K562 (cell line): ENCODE measurements around the gene FOXD2. TPM values are rescaled to one million over a fixed set of nuclear protein-coding genes. Genes with fewer than 3 reads are reported as not detected.

Source experiments
- ATAC-seq: fragments of 200-7000 bp; cut with Tn5 transposase; 3 replicates; pipeline ENCODE4 v1.9.1; 2020; ENCODE audit warnings: moderate library complexity
- BruUV-seq: library from RNA; stranded (reverse); fragments of 400-500 nt; replicated peaks from 2 replicates; lab custom pipeline; 2021; lab: Mats Ljungman, UMichigan
- CTCF ChIA-PET: fragments of 300-600 bp; formaldehyde crosslinking; extraction: SDS; loops from one replicate; lab custom pipeline; 2021; ENCODE audit warnings: low intra/inter-chr PET ratio; lab: Yijun Ruan, JAX
- POLR2A ChIA-PET: fragments of 300-600, 350-650 bp; sonication (Branson Sonifier 250); formaldehyde crosslinking; extraction: SDS; loops from one replicate; lab custom pipeline; 2021; ENCODE audit warnings: antibody characterized with exemption, inconsistent platforms; lab: Yijun Ruan, JAX
- DNase-seq, 4 experiments: peaks; one replicate each; pipeline versions ENCODE4 v3.0.0 to v3.0.0-alpha.2; 2011 to 2018; ENCODE audit warnings: low spot score in 3 of 4, mixed read lengths in 3 of 4; ENCODE audit errors: extremely low read depth in 1 of 4
- FAIRE-seq: peaks from 2 replicates; lab custom pipeline; 2011; peaks lifted over from hg19 to GRCh38; lab: Jason Lieb, UNC
- H2AFZ ChIP-seq: 2 replicates; pipeline ENCODE4 v1.6.0; 2011; ENCODE audit warnings: low read depth, low read length, control low read depth, inconsistent platforms
- H3K27ac ChIP-seq: fragments of 200-600 bp; 3 replicates; pipeline ENCODE4 v1.8.0; 2011; ENCODE audit warnings: low read depth, mild to moderate bottlenecking, control low read depth, inconsistent platforms, low read length, moderate library complexity, mixed read lengths; ENCODE audit errors: extremely low read depth
- H3K27me3 ChIP-seq, 2 experiments: fragments of 300-600 bp in 1 of 2; 2 replicates in 1 of 2; 3 replicates in 1 of 2; pipeline versions ENCODE4 v1.6.0 to v1.8.0; 2011; ENCODE audit warnings: inconsistent platforms in 2 of 2, low read length in 2 of 2, mild to moderate bottlenecking in 1 of 2, mixed read lengths in 1 of 2, moderate library complexity in 1 of 2; ENCODE audit not compliant: control insufficient read depth in 2 of 2, insufficient read depth in 2 of 2
- H3K36me3 ChIP-seq: fragments of 300-600 bp; 3 replicates; pipeline ENCODE4 v1.8.0; 2011; ENCODE audit warnings: mild to moderate bottlenecking, low read length, inconsistent platforms; ENCODE audit not compliant: control insufficient read depth, insufficient read depth
- H3K4me1 ChIP-seq, 2 experiments: fragments of 200-600 bp in 1 of 2; replicated peaks in 1 of 2; 2 replicates in 1 of 2; 3 replicates in 1 of 2; pipeline versions ENCODE4 v1.5.1 to v1.8.0; 2011; ENCODE audit warnings: inconsistent platforms in 2 of 2, low read length in 2 of 2, mild to moderate bottlenecking in 1 of 2, mixed read lengths in 1 of 2, moderate library complexity in 1 of 2; ENCODE audit not compliant: control insufficient read depth in 2 of 2, insufficient read depth in 2 of 2
- H3K4me2 ChIP-seq: 2 replicates; pipeline ENCODE4 v1.6.1; 2011; ENCODE audit warnings: low read length, control low read depth, inconsistent platforms, mixed read lengths; ENCODE audit not compliant: insufficient read depth
- H3K4me3 ChIP-seq: fragments of 200-600 bp; sonication (generic), shearing (Covaris generic); 2 replicates; pipeline ENCODE4 v1.5.1; 2016; ENCODE audit warnings: control low read depth, inconsistent platforms
- H3K79me2 ChIP-seq: fragments of 200-600 bp; 3 replicates; pipeline ENCODE4 v1.8.0; 2011; ENCODE audit warnings: low read length, inconsistent platforms; ENCODE audit not compliant: control insufficient read depth, insufficient read depth
- H3K9ac ChIP-seq, 2 experiments: 2 replicates each; pipeline versions ENCODE4 v1.6.0 to v1.6.1; 2011; ENCODE audit warnings: low read depth in 2 of 2, low read length in 2 of 2, control low read depth in 1 of 2, inconsistent platforms in 1 of 2, mild to moderate bottlenecking in 1 of 2, mixed read lengths in 1 of 2; ENCODE audit not compliant: insufficient read depth in 1 of 2
- H3K9me1 ChIP-seq: one replicate; pipeline ENCODE4 v1.6.0; 2011; ENCODE audit warnings: inconsistent platforms, mild to moderate bottlenecking, low read length, moderate library complexity; ENCODE audit not compliant: control insufficient read depth, insufficient read depth
- H3K9me3 ChIP-seq: replicated peaks from 2 replicates; pipeline ENCODE4 v1.5.1; 2011; ENCODE audit warnings: low read depth, low read length, inconsistent platforms; ENCODE audit not compliant: control insufficient read depth, insufficient read depth
- H4K20me1 ChIP-seq: replicated peaks from 2 replicates; pipeline ENCODE4 v1.6.1; 2011; ENCODE audit warnings: low read length, inconsistent platforms, mixed read lengths; ENCODE audit not compliant: control insufficient read depth, insufficient read depth
- CBFA2T2 ChIP-seq: fragments of 450-650 bp; conservative IDR thresholded peaks from 2 replicates; pipeline ENCODE4 v1.6.1; 2017; ENCODE audit warnings: mild to moderate bottlenecking
- CTBP1 ChIP-seq: fragments of 450-650 bp; IDR thresholded peaks from 2 replicates; pipeline ENCODE4 v1.6.1; 2016; ENCODE audit warnings: borderline replicate concordance
- KLF13 ChIP-seq: fragments of 450-650 bp; IDR thresholded peaks from 2 replicates; pipeline ENCODE4 v1.6.1; 2016; ENCODE audit warnings: missing genetic modification characterization, low read depth, mild to moderate bottlenecking, missing compliant biosample characterization, moderate library complexity, borderline replicate concordance
- NFIC ChIP-seq: fragments of 450-650 bp; IDR thresholded peaks from 2 replicates; pipeline ENCODE4 v1.6.1; 2017; ENCODE audit warnings: mild to moderate bottlenecking, inconsistent platforms
- ZKSCAN1 ChIP-seq: fragments of 150-350 bp; IDR thresholded peaks from 2 replicates; pipeline ENCODE4 v1.6.1; 2016; ENCODE audit warnings: low read depth, low read length
- WGBS: fragments of 100-300 bp; shearing (Covaris generic); methylation state at CpG from one replicate; pipeline ENCODE4 v1.1.6; 2016; ENCODE audit warnings: low coverage, mixed read lengths; ENCODE audit not compliant: insufficient coverage; ENCODE audit errors: missing lambda C conversion rate; 5-methylcytosine and 5-hydroxymethylcytosine counted together
- in situ Hi-C: fragments of 300-500 bp; cut with MboI; formaldehyde crosslinking; loops from 4 replicates; pipeline ENCODE4 v1.15.0; 2018; ENCODE audit warnings: inconsistent platforms, mixed read lengths
- intact Hi-C: fragments of 100-400 bp; cut with micrococcal nuclease; formaldehyde crosslinking; loops from 2 replicates; pipeline ENCODE4 v1.14.2; 2022
- polyA plus RNA-seq, 8 experiments: library from polyadenylated mRNA; depleted of rRNA in 4 of 8; stranded (reverse) in 5 of 8; unstranded in 3 of 8; fragments of >200 nt; fragmentation: Nextera tagmentation in 2 of 8; fragmentation: Illumina TruSeq in 1 of 8; extraction: Ambion mirVana in 2 of 8; extraction: Trizol in 1 of 8; gene quantifications; 2 replicates each; pipeline versions ENCODE4 v1.2.1 to v1.2.3, GENCODE V29; 2011 to 2014; ENCODE audit warnings: inconsistent platforms in 1 of 8, missing spikeins in 1 of 8
- total RNA-seq, 7 experiments: library from RNA; depleted of rRNA in 6 of 7; stranded (reverse); fragments of >200 nt in 6 of 7; fragmentation: Illumina TruSeq in 2 of 7; extraction: Trizol in 2 of 7; gene quantifications; 2 replicates each; pipeline versions ENCODE4 v1.2.1 to v1.2.3, GENCODE V29; 2011 to 2021; ENCODE audit warnings: low replicate concordance in 1 of 7
- TF ChIP-seq, protein P1 (sequence below), 2 experiments: fragments of 450-650 bp; formaldehyde crosslinking in 1 of 2; IDR thresholded peaks; 2 replicates each; pipeline versions ENCODE4 v1.4.0 to v1.6.1; 2014 to 2020; ENCODE audit warnings: mild to moderate bottlenecking in 2 of 2, borderline replicate concordance in 1 of 2, low read depth in 1 of 2

The FOXD2 gene
- total and polyA plus RNA-seq, 9 of the 15 experiments (the other 6 are each of a cell fraction or from before 2014, with no cell fraction given): 0.06 to 1.2 (median 0.22) TPM

DNA sequence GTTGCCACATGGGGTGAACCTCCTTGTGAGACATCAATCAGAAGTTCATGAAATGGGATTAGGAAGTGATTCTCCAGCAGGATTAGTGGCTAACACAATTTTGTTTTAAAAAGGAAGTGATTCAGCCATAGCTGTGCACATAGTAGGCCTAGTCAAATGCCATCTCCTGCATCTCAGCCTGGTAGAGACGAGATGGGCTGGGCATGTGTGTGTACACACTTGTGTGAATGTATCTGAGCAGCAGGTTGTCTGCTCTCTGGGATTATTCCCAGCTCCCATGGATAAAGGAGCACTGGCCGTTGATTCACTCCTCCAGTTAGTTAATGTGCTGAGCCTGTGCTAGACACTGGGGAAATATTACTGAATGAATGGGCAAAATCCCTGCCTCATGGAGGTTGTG is 19.7 kb upstream of the FOXD2 start:
- H3K4me1 ChIP-seq: no peaks in the 10 kb centered on the region; a peak in 1 of 5 replicates
- in situ Hi-C loops: no loop called here
- H3K27ac ChIP-seq: no peak overlapping the region
- no peaks in the 10 kb centered on the region for H3K9me1 ChIP-seq
- WGBS: 11% methylated on average over 2 of the region's 2 CpGs
- no peak overlapping the region for H3K4me3 ChIP-seq
- FAIRE-seq (no peak), DNase-seq (no peak), ATAC-seq (no peak)
- CTCF ChIA-PET: no interaction called here
- H3K27me3 ChIP-seq: peaks cover 43 to 76% of the 10 kb centered on the region in 2 experiments
- 0 out of 2 replicates have a peak, but pooled peaks cover 4% of the 10 kb centered on the region for H4K20me1 ChIP-seq
- POLR2A ChIA-PET: interaction anchor here (0.7 to 1.1 kb wide), 2 partner anchors 104 to 305 kb away, joined by 3 read pairs; partner anchors contain the start of gene STIL
- intact Hi-C loops: no loop called here
- H3K9ac ChIP-seq: no peak overlapping the region
- TF ChIP-seq CBFA2T2 (no peak), KLF13 (tag) (no peak), ZKSCAN1 (peak; percentile 74; the same call in 1 of the 2 replicates)
- no peaks in the 10 kb centered on the region for H3K79me2 ChIP-seq
- H3K9me3 ChIP-seq: no peaks in the 10 kb centered on the region
- BruUV-seq: no TSS peak
- H2AFZ ChIP-seq: no peak overlapping the region
- H3K36me3 ChIP-seq: no peaks in the 10 kb centered on the region
- no peak overlapping the region for H3K4me2 ChIP-seq

DNA sequence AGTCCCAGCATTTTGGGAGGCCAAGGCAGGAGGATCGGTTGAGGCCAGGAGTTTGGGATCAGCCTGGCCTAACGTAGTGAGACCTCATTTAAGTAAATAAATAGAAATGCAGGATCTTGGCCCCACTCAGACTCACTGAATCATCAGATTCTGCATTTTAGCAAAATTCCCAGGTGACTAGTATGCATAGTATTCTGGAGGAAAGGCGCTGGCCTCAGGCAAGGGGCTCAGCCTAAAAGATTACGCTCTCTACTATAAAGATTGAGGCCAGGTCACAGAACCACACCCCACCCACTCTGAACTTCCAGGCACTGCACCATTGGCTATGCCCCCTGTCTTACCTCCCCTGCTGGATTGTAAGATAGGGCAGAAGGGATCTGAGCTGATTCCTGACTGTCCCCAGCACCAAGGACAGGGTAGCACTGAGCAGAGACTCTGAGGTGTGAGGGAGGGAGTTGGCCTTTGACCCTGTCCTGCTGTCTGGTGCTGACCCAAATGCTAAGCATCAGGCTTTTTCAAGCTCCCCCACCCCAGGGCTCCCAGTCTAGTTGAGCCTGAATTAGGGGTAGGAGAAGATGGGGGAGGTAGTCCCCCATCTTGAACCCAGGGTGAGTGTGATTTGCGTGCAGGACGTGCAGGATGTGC is 19.0 kb upstream of the FOXD2 start:
- ChIA-PET POLR2A (no interaction called here), CTCF (no interaction called here)
- DNase-seq (no peak), ATAC-seq (peak; percentile 36), FAIRE-seq (no peak)
- Histone ChIP-seq H3K36me3 (no peaks in the 10 kb centered on the region), H3K9me3 (no peaks in the 10 kb centered on the region), H3K27me3 (peaks cover 42 to 69% of the 10 kb centered on the region in 2 experiments), H3K27ac (no peak overlapping the region), H3K4me2 (no peak overlapping the region), H3K79me2 (no peaks in the 10 kb centered on the region), H3K9me1 (no peaks in the 10 kb centered on the region), H3K9ac (no peak overlapping the region), H3K4me3 (no peak overlapping the region), H2AFZ (no peak overlapping the region), H4K20me1 (0 out of 2 replicates have a peak, but pooled peaks cover 4% of the 10 kb centered on the region), H3K4me1 (no peaks in the 10 kb centered on the region; a peak in 1 of 5 replicates)
- TF ChIP-seq CTBP1 (no peak), NFIC (no peak)
- TF ChIP-seq, protein P1, sequence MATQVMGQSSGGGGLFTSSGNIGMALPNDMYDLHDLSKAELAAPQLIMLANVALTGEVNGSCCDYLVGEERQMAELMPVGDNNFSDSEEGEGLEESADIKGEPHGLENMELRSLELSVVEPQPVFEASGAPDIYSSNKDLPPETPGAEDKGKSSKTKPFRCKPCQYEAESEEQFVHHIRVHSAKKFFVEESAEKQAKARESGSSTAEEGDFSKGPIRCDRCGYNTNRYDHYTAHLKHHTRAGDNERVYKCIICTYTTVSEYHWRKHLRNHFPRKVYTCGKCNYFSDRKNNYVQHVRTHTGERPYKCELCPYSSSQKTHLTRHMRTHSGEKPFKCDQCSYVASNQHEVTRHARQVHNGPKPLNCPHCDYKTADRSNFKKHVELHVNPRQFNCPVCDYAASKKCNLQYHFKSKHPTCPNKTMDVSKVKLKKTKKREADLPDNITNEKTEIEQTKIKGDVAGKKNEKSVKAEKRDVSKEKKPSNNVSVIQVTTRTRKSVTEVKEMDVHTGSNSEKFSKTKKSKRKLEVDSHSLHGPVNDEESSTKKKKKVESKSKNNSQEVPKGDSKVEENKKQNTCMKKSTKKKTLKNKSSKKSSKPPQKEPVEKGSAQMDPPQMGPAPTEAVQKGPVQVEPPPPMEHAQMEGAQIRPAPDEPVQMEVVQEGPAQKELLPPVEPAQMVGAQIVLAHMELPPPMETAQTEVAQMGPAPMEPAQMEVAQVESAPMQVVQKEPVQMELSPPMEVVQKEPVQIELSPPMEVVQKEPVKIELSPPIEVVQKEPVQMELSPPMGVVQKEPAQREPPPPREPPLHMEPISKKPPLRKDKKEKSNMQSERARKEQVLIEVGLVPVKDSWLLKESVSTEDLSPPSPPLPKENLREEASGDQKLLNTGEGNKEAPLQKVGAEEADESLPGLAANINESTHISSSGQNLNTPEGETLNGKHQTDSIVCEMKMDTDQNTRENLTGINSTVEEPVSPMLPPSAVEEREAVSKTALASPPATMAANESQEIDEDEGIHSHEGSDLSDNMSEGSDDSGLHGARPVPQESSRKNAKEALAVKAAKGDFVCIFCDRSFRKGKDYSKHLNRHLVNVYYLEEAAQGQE (IDR thresholded peaks at IDR 0.05; ENCODE audit: borderline replicate concordance): peak; percentile 68
- TF ChIP-seq, protein P1 (CRISPR knock-in tag; IDR thresholded peaks at IDR 0.05; ENCODE audit: low read depth): no peak
- BruUV-seq: no TSS peak
- intact Hi-C loops (no loop called here), in situ Hi-C loops (no loop called here)
- 2% methylated on average over 6 of the region's 6 CpGs for WGBS
